SK-N-SH (cell line): ENCODE results near the gene SETD1B. TPM values are rescaled to one million over a fixed set of nuclear protein-coding genes. Genes with fewer than 3 reads are reported as not detected.

ENCODE experiments used
- CTCF ChIA-PET: fragments of 300-600, 350-600 bp; formaldehyde crosslinking; extraction: SDS; loops from one replicate; lab custom pipeline; 2021; lab: Yijun Ruan, JAX
- POLR2A ChIA-PET: fragments of 350-600 bp; sonication (Branson Sonifier 250); formaldehyde crosslinking; extraction: SDS; loops from one replicate; lab custom pipeline; 2020; ENCODE audit warnings: antibody characterized with exemption, inconsistent platforms; lab: Yijun Ruan, JAX
- DNase-seq: peaks from one replicate; pipeline ENCODE4 v3.0.0; 2012
- H2AFZ ChIP-seq: fragments of 200-600 bp; sonication (generic); 2 replicates; pipeline ENCODE4 v1.8.1; 2016; ENCODE audit warnings: antibody characterized with exemption, mild to moderate bottlenecking, low read depth
- H3F3A ChIP-seq: fragments of 200-600 bp; sonication (generic); replicated peaks from 2 replicates; pipeline ENCODE3; 2016; ENCODE audit warnings: antibody characterized with exemption, mild to moderate bottlenecking; ENCODE audit not compliant: insufficient read depth
- H3K27ac ChIP-seq, 2 experiments: fragments of 200-500 bp in 1 of 2; fragments of 200-600 bp in 1 of 2; sonication (Bioruptor generic) in 1 of 2; sonication (generic), shearing (Covaris generic) in 1 of 2; 2 replicates each; pipeline versions ENCODE4 v1.5.1 to v1.6.1; 2014 to 2016; ENCODE audit warnings: low read depth in 2 of 2, inconsistent platforms in 1 of 2, low read length in 1 of 2, mild to moderate bottlenecking in 1 of 2, mixed read lengths in 1 of 2
- H3K27me3 ChIP-seq: fragments of 200-600 bp; sonication (generic), shearing (Covaris generic); 2 replicates; pipeline ENCODE4 v1.6.1; 2016; ENCODE audit warnings: mixed run types; ENCODE audit not compliant: insufficient read depth
- H3K36me3 ChIP-seq, 2 experiments: fragments of 200-500 bp in 1 of 2; fragments of 200-600 bp in 1 of 2; sonication (Bioruptor generic) in 1 of 2; sonication (generic) in 1 of 2; replicated peaks in 1 of 2; 2 replicates each; pipeline versions ENCODE3 to v1.5.1; 2014 to 2016; ENCODE audit warnings: low read length in 1 of 2, mild to moderate bottlenecking in 1 of 2; ENCODE audit not compliant: insufficient read depth in 2 of 2, control insufficient read depth in 1 of 2
- H3K4me1 ChIP-seq, 2 experiments: fragments of 200-500 bp in 1 of 2; fragments of 200-600 bp in 1 of 2; sonication (Bioruptor generic) in 1 of 2; sonication (generic), shearing (Covaris generic) in 1 of 2; 2 replicates each; pipeline versions ENCODE4 v1.5.1 to v1.6.1; 2014 to 2016; ENCODE audit warnings: low read depth in 1 of 2, low read length in 1 of 2, mixed run types in 1 of 2; ENCODE audit not compliant: insufficient read depth in 2 of 2, control insufficient read depth in 1 of 2
- H3K4me2 ChIP-seq: fragments of 200-600 bp; sonication (generic), shearing (Covaris generic); 2 replicates; pipeline ENCODE4 v1.6.1; 2017; ENCODE audit warnings: mixed run types
- H3K4me3 ChIP-seq, 2 experiments: fragments of 200-500 bp in 1 of 2; fragments of 200-600 bp in 1 of 2; sonication (Bioruptor generic) in 1 of 2; sonication (generic), shearing (Covaris generic) in 1 of 2; 2 replicates each; pipeline versions ENCODE4 v1.5.1 to v1.8.1; 2014 to 2016; ENCODE audit warnings: low read depth in 2 of 2, inconsistent platforms in 1 of 2, low read length in 1 of 2, mild to moderate bottlenecking in 1 of 2, mixed read lengths in 1 of 2, moderate library complexity in 1 of 2
- H3K79me2 ChIP-seq: fragments of 200-600 bp; sonication (generic); 2 replicates; pipeline ENCODE4 v1.8.1; 2017; ENCODE audit warnings: mild to moderate bottlenecking; ENCODE audit not compliant: insufficient read depth
- H3K9ac ChIP-seq: fragments of 200-600 bp; sonication (generic); 2 replicates; pipeline ENCODE4 v1.6.1; 2017; ENCODE audit warnings: mixed run types
- H3K9me2 ChIP-seq: fragments of 200-600 bp; sonication (generic); 2 replicates; pipeline ENCODE4 v1.6.1; 2017; ENCODE audit warnings: mixed run types
- H3K9me3 ChIP-seq: fragments of 200-600 bp; sonication (generic); 2 replicates; pipeline ENCODE4 v1.6.1; 2017; ENCODE audit warnings: mixed run types, mild to moderate bottlenecking, moderate library complexity
- H4K20me1 ChIP-seq: fragments of 200-600 bp; sonication (generic); 2 replicates; pipeline ENCODE4 v1.6.1; 2017; ENCODE audit warnings: mild to moderate bottlenecking, mixed run types; ENCODE audit not compliant: insufficient read depth
- EP300 ChIP-seq, 2 experiments: IDR thresholded peaks; 2 replicates each; pipeline versions ENCODE4 v1.4.0 to v1.6.1; 2012; ENCODE audit warnings: borderline replicate concordance in 1 of 2, low read depth in 1 of 2, low read length in 1 of 2
- EZH2phosphoT487 ChIP-seq: fragments of 200-600 bp; sonication (generic); IDR thresholded peaks from 2 replicates; pipeline ENCODE4 v1.6.1; 2017; ENCODE audit warnings: low read depth, mixed run types, mild to moderate bottlenecking, antibody characterized with exemption, moderate library complexity, borderline replicate concordance
- FOXM1 ChIP-seq: IDR thresholded peaks from 2 replicates; pipeline ENCODE4 v1.4.0; 2012; ENCODE audit warnings: low read depth, mild to moderate bottlenecking
- GATA2 ChIP-seq: sonication (generic); formaldehyde crosslinking; IDR thresholded peaks from 2 replicates; pipeline ENCODE4 v1.5.0; 2020; ENCODE audit warnings: mild to moderate bottlenecking, missing genetic modification reagents
- JUND ChIP-seq: IDR thresholded peaks from 2 replicates; pipeline ENCODE4 v1.4.0; 2012
- MEF2A ChIP-seq: IDR thresholded peaks from 2 replicates; pipeline ENCODE4 v1.4.0; 2012; ENCODE audit warnings: low read depth, borderline replicate concordance
- MXI1 ChIP-seq: IDR thresholded peaks from 2 replicates; pipeline ENCODE4 v1.6.1; 2012; ENCODE audit warnings: mild to moderate bottlenecking, low read depth, low read length, improper control_type of control experiment
- POLR2AphosphoS5 ChIP-seq: IDR thresholded peaks from 2 replicates; pipeline ENCODE4 v1.6.1; 2012; ENCODE audit warnings: low read depth, low read length
- RFX5 ChIP-seq: IDR thresholded peaks from 2 replicates; pipeline ENCODE4 v1.6.1; 2012; ENCODE audit warnings: mild to moderate bottlenecking, improper control_type of control experiment, low read length
- TCF12 ChIP-seq: IDR thresholded peaks from 2 replicates; pipeline ENCODE4 v1.4.0; 2012
- USF2 ChIP-seq: fragments of 150-350 bp; IDR thresholded peaks from 2 replicates; pipeline ENCODE4 v1.6.1; 2017; ENCODE audit warnings: antibody characterized with exemption, low read length, low read depth, borderline replicate concordance
- ZBTB33 ChIP-seq: IDR thresholded peaks from 2 replicates; pipeline ENCODE4 v1.4.0; 2012; ENCODE audit warnings: low read depth, borderline replicate concordance
- WGBS: methylation state at CpG from one replicate; pipeline ENCODE4 v1.1.6; 2017; ENCODE audit warnings: low lambda C conversion rate; 5-methylcytosine and 5-hydroxymethylcytosine counted together
- polyA plus RNA-seq, 3 experiments: library from polyadenylated mRNA; depleted of rRNA; stranded (reverse); fragments of >200 nt; gene quantifications; 2 replicates each; pipeline ENCODE4 v1.2.3, GENCODE V29; 2012
- TF ChIP-seq, protein P1 (sequence below): IDR thresholded peaks from 2 replicates; pipeline ENCODE4 v1.6.1; 2012; ENCODE audit warnings: mild to moderate bottlenecking, low read depth, low read length, moderate library complexity
- TF ChIP-seq, protein P2 (sequence below): IDR thresholded peaks from 2 replicates; pipeline ENCODE4 v1.4.0; 2012; ENCODE audit warnings: low read depth, borderline replicate concordance
- TF ChIP-seq, protein P3 (sequence below): IDR thresholded peaks from 2 replicates; pipeline ENCODE4; 2012

SETD1B gene
- polyA plus RNA-seq, 1 of the 3 experiments (the other 2 are of a cell fraction) = 2.0 TPM

DNA sequence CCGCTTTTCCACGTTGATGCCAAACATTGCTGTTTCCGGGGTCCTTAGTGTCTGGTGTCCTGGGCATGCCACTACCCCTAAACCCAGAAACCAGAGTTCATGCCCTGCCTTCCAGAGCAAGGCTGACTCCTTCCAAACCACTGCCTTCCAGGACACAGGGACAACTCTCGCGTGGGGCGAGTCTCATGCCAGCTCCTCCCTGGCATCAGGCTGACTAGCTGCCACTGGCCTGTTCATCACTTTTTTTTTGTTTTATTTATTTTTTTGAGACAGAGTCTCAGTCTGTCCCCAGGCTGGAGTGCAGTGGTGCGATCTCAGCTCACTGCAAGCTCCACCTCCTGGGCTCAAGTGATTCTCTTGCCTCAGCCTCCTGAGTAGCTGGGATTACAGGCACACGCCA lies 4.8 kb downstream of the SETD1B start:
- Histone ChIP-seq H4K20me1 (peaks cover 43% of the 10 kb centered on the region), H3F3A (peaks cover 18% of the 10 kb centered on the region), H3K36me3 (peaks cover 29 to 40% of the 10 kb centered on the region in 2 experiments), H3K4me2 (no peak overlapping the region), H3K27ac (no peak overlapping the region)
- ChIA-PET CTCF (interaction anchor here (0.9 to 18.3 kb wide), 3 partner anchors 14 to 111 kb away, joined by 3 to 675 read pairs (median 5); partner anchors contain the start of gene RHOF), POLR2A (interaction anchor here (3.7 to 4.0 kb wide), 2 partner anchors 12 to 14 kb away, joined by 22 to 79 read pairs; partner anchors contain the start of gene RHOF)
- WGBS = 97% methylated on average over 8 of the region's 8 CpGs
- TF ChIP-seq TCF12 (no peak), FOXM1 (no peak), RFX5 (no peak), POLR2AphosphoS5 (no peak), GATA2 (no peak), EZH2phosphoT487 (no peak), MEF2A (no peak)
- TF ChIP-seq, protein P1, sequence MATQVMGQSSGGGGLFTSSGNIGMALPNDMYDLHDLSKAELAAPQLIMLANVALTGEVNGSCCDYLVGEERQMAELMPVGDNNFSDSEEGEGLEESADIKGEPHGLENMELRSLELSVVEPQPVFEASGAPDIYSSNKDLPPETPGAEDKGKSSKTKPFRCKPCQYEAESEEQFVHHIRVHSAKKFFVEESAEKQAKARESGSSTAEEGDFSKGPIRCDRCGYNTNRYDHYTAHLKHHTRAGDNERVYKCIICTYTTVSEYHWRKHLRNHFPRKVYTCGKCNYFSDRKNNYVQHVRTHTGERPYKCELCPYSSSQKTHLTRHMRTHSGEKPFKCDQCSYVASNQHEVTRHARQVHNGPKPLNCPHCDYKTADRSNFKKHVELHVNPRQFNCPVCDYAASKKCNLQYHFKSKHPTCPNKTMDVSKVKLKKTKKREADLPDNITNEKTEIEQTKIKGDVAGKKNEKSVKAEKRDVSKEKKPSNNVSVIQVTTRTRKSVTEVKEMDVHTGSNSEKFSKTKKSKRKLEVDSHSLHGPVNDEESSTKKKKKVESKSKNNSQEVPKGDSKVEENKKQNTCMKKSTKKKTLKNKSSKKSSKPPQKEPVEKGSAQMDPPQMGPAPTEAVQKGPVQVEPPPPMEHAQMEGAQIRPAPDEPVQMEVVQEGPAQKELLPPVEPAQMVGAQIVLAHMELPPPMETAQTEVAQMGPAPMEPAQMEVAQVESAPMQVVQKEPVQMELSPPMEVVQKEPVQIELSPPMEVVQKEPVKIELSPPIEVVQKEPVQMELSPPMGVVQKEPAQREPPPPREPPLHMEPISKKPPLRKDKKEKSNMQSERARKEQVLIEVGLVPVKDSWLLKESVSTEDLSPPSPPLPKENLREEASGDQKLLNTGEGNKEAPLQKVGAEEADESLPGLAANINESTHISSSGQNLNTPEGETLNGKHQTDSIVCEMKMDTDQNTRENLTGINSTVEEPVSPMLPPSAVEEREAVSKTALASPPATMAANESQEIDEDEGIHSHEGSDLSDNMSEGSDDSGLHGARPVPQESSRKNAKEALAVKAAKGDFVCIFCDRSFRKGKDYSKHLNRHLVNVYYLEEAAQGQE = no peak
- TF ChIP-seq, all 33 proteins: peak for 0
- Histone ChIP-seq H3K9ac (no peak overlapping the region), H3K79me2 (peaks cover 92% of the 10 kb centered on the region), H3K4me1 (peaks cover 25 to 33% of the 10 kb centered on the region in 2 experiments; a peak in 2 of 4 replicates), H3K27me3 (no peaks in the 10 kb centered on the region), H3K9me2 (no peaks in the 10 kb centered on the region), H2AFZ (no peak overlapping the region), H3K4me3 (no peak overlapping the region), H3K9me3 (no peaks in the 10 kb centered on the region)
- no peak for DNase-seq

DNA sequence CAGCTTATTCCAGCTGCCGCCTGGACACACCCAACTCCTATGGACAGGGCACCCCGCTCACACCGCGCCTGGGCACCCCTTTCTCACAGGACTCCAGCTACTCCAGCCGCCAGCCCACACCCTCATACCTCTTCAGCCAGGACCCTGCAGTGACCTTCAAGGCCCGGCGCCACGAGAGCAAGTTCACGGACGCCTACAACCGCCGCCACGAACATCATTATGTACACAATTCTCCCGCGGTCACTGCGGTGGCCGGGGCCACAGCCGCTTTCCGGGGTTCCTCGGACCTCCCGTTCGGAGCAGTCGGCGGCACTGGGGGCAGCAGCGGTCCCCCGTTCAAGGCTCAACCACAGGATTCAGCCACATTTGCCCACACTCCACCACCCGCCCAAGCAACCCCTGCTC lies 5.9 kb downstream of the SETD1B start:
- peaks cover 18% of the 10 kb centered on the region for H3F3A ChIP-seq
- H3K79me2 ChIP-seq = peaks cover 96% of the 10 kb centered on the region
- no peaks in the 10 kb centered on the region for H3K9me2 ChIP-seq
- no peak overlapping the region for H3K4me2 ChIP-seq
- peaks cover 25 to 33% of the 10 kb centered on the region in 2 experiments; a peak in 2 of 4 replicates for H3K4me1 ChIP-seq
- TF ChIP-seq JUND = no peak
- TF ChIP-seq EP300 (IDR thresholded peaks at IDR 0.05; ENCODE audit: borderline replicate concordance in 1 of 2, low read depth in 1 of 2, low read length in 1 of 2) = no peak
- no peak for TF ChIP-seq USF2
- TF ChIP-seq EZH2phosphoT487 = no peak
- TF ChIP-seq, protein P2, sequence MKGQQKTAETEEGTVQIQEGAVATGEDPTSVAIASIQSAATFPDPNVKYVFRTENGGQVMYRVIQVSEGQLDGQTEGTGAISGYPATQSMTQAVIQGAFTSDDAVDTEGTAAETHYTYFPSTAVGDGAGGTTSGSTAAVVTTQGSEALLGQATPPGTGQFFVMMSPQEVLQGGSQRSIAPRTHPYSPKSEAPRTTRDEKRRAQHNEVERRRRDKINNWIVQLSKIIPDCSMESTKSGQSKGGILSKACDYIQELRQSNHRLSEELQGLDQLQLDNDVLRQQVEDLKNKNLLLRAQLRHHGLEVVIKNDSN = no peak
- TF ChIP-seq MXI1 = no peak
- TF ChIP-seq ZBTB33 = no peak
- TF ChIP-seq MEF2A = no peak
- TF ChIP-seq, protein P3, sequence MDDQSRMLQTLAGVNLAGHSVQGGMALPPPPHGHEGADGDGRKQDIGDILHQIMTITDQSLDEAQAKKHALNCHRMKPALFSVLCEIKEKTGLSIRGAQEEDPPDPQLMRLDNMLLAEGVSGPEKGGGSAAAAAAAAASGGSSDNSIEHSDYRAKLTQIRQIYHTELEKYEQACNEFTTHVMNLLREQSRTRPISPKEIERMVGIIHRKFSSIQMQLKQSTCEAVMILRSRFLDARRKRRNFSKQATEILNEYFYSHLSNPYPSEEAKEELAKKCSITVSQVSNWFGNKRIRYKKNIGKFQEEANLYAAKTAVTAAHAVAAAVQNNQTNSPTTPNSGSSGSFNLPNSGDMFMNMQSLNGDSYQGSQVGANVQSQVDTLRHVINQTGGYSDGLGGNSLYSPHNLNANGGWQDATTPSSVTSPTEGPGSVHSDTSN = no peak
- no peak for TF ChIP-seq GATA2
- ChIA-PET CTCF (interaction anchor here (1.4 to 18.3 kb wide), 6 partner anchors 15 to 81 kb away, joined by 3 to 675 read pairs (median 45); partner anchors contain the start of genes PSMD9 and RHOF), POLR2A (interaction anchor here (2.6 to 3.7 kb wide), 2 partner anchors 8 to 13 kb away, joined by 30 to 79 read pairs; partner anchors contain the start of gene RHOF)
- no peak overlapping the region for H3K27ac ChIP-seq
- no peak for DNase-seq
- peaks cover 49% of the 10 kb centered on the region for H4K20me1 ChIP-seq
- WGBS = 98% methylated on average over 27 of the region's 27 CpGs
- H3K4me3 ChIP-seq = no peak overlapping the region
- H2AFZ ChIP-seq = no peak overlapping the region
- no peaks in the 10 kb centered on the region for H3K27me3 ChIP-seq
- H3K9ac ChIP-seq = no peak overlapping the region
- H3K36me3 ChIP-seq = peaks cover 31 to 47% of the 10 kb centered on the region in 2 experiments
- H3K9me3 ChIP-seq = no peaks in the 10 kb centered on the region
